Stimulated activated CD8-positive, alpha-beta memory T cell treated with anti-CD3 and anti-CD28 coated beads, Interleukin-7, amount 100 ng/mL, for 24 hours (primary cell): ENCODE data around the gene SKOR1.

Experiments used
- DNase-seq: peaks from one replicate; pipeline ENCODE4 v3.0.0-alpha.2; 2020; ENCODE audit warnings: low read depth

Gene SKOR1

DNA sequence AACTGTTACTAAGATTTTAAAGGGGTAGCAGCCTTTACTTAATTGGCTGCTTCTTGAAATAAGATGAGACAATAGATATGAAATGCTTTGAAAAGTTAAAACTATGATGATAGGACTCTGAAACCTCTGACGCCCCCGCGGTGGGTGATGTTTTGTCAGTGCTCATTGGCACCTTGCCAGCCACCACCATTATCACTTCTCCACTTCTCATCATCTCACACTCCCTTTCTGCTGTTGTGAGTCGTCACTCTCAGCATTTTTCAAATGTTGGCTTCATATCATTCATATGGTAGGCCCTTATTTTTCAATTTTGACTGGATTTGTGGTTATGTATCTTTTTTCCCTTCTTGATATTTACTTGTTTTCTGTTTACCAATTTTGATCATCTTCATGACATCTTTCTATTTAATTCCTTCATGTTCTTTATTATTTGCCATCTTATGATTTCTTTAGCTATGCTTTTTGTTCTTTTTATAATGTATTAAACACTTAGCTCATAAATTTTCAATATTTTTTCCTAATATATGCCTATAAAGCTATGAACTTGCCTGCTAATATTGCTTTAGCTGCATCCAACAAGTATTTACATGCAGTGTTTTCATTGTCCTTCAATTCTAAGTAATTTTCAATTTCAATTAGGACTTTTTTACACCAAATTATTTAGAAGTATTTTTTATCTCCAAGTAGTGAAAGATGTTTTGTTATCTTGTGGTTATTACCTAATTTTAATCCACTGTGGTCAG lies 30.3 kb upstream of the SKOR1 start:
- DNase-seq, result peak; percentile 26

DNA sequence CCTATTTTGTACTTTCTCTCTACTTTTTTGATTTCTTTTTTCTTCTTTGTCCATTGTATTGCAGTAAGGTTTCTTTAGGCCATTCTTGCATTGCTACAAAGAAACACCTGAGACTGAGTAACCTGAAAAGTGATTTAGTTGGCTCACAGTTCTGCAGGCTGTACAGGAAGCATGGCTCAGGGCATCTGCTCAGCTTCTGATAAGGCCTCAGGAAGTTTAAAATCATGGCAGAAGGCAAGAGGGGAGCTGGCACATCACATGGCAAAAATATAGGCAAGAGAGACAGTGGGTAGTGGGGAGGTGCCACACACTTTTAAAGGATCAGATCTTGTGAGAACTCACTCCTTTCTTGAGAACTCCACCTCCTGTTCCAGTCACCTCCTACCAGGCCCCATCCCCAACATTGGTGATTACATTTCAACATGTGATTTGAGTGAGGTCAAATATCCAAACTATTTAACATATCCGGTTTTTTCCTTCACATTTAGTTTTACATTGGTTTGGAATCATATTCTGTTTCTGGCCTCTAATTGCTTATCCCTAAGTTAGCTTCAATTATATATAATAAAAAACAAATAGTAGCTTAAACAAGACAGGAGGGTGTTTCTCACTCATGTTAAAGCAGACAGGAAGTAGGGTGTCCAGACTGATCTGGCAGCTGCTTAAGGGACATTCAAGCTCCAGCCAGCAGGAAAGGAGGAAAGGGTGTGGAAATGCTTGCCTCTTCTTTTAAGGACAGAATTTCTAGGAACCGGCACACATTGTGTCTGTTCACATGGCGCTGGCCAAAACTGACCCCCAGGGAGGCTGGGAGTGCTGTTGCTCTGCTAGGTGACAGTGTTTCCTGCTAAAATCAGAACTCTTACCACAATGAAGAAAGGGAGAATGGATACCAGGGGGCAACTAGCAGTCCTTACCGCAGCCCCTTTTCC lies 28.8 kb upstream of the SKOR1 start:
- DNase-seq, result no peak

GRCh38 chr15:67799801-67800205 lies 25.5 kb upstream of the SKOR1 start:
- DNase-seq, result no peak

DNA sequence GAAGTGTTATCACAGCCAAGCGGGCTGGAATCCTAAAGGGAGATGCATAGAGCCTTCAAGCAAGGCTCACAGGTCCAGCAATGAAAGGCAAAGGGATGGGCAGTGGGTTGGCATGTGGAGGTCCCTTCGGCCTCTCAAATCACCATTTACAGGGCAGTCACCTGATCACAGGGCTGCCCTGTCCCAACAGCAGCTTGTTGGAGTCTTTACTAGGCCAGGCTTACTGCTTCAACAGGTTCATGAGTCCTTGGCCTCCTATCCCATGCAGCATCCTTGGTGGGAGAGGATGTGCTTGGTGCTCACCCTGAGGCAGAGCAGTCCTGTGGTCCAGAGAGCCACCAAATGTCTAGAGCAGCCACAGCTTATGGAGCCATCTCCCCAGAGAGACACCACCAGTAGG lies 24.2 kb upstream of the SKOR1 start:
- no peak for DNase-seq

DNA sequence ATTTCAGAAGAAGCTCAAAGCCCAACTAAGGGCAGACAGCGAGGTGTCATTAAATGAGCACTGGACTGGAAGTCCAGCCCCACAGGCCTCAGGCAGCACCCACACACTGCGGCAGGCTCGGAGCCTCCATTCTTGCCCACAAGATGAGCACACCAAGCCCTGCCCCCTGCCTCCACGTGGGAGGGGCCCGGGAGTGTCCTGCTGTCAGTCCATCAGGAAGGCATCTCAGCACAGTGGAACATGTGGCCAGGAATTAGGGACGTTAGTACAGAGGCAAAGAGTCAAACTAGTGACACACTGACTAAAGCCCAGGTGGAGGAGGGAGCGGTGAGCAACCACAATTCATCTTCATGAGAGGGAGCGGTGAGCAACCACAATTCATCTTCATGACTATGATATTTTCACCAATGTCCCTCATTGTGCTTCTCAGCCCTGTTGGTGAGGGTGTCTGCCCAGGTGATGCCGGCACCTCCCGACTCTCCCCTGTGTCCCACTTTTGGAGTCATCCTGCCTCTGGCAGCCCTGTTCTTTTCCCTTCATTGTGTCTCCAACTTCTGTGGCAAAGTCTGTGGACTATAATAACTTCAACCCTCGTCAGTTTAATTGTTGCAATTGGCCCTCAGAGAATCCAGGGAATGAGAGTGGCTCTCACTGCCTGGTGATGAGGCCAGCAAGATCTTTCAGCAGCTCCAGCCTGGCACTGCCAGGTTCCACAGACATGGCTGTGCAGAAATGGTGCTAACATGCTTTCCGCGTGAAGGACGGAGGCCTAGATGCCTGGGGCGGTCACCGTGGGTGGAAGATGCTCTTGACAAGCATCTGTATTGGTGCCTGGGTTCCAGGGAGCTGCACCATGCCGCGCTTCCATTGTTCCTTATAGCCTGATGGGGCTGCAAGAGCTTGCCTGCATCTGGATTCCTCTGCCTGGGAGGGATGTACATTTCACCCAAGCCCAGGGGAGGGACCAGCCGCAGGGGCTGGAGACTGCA lies 23.1 kb upstream of the SKOR1 start:
- no peak for DNase-seq

GRCh38 chr15:67803299-67803698 lies 22.0 kb upstream of the SKOR1 start:
- no peak for DNase-seq

GRCh38 chr15:67803996-67804843 lies 21.1 kb upstream of the SKOR1 start:
- DNase-seq, result no peak

DNA sequence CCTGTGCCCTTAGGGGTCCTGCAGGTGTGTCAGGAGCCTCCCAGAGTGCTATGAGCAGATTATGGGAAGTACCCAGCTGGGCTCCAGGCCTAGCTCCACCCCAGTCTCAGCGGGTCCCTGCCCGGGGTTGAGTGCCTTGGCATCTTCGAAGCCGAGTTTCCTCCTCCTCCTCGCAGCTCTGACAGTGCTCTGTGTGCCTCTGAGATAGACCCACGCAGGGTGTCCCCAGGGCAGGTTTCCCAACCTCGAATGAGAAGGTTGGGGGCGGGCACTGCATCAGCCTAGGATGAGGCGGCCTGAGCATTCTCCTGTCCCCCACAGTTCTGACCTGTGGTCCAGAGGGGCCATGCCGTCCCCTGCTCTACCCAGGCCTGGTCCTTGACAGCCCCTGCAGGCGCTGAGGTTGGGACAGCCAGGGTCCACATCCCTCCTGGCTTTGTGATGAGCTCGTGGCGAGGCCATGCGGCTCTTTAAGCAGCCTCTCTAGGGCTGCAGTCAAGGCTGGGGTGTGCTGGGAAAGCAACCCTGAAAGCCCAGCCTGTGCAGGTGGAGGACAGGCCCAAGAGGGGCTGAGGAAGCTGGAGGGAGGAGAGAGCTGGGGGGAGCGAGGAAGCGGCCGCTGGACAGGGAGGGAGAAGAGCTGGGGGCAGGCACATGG lies 20.2 kb upstream of the SKOR1 start:
- DNase-seq, result no peak

GRCh38 chr15:67805666-67806516 lies 19.4 kb upstream of the SKOR1 start:
- no peak for DNase-seq

- DNase-seq, result no peak
Measured at GRCh38 chr15:67806536-67806935, 18.8 kb upstream of the SKOR1 start.

- no peak for DNase-seq
Measured at GRCh38 chr15:67807141-67807540, 18.2 kb upstream of the SKOR1 start.

DNA sequence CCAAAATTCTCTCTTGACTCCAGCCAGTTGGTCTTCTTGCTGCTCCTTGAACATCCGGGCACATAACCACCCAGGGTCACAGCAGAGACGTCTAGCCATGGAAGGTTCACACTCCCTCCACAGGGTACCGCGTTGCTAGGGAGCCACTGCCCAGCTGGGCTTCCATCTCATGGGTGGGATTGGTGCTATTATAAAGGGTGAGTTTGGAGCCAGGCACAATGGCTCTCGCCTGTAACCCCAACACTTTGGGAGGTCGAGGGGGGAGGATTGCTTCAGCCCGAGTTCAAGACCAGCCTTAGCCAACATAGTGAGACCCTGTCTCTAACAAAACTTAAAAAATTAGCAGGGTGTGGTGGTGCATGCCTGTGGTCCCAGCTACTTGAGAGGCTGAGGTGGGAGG lies 17.5 kb upstream of the SKOR1 start:
- no peak for DNase-seq

- no peak for DNase-seq
Measured at GRCh38 chr15:67808821-67809220, 16.5 kb upstream of the SKOR1 start.

- DNase-seq, result no peak
Measured at GRCh38 chr15:67809441-67809840, 15.9 kb upstream of the SKOR1 start.

- no peak for DNase-seq
Measured at GRCh38 chr15:67809866-67810265, 15.4 kb upstream of the SKOR1 start.

DNA sequence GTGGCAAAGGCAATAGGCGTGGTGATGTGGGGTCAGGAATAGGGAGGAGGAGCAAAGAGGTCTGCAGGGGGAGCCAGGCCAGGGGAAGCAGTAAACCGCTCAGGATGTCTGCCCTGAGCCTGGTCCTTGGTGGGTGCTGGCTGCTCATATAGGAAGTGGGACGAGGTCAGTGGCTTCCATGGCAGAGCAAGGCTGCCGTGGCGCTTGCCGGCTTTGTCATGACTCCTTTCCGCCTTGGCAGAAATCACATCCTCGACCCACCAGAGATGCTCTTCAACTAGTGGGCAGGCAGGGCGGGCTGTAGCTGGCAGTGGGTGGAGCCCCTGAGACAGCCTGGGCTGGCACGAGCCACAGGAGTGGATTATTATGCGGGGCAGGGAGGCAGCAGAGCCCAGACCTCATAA lies 13.1 kb upstream of the SKOR1 start:
- no peak for DNase-seq

- no peak for DNase-seq
Measured at GRCh38 chr15:67813104-67813634, 12.1 kb upstream of the SKOR1 start.

DNA sequence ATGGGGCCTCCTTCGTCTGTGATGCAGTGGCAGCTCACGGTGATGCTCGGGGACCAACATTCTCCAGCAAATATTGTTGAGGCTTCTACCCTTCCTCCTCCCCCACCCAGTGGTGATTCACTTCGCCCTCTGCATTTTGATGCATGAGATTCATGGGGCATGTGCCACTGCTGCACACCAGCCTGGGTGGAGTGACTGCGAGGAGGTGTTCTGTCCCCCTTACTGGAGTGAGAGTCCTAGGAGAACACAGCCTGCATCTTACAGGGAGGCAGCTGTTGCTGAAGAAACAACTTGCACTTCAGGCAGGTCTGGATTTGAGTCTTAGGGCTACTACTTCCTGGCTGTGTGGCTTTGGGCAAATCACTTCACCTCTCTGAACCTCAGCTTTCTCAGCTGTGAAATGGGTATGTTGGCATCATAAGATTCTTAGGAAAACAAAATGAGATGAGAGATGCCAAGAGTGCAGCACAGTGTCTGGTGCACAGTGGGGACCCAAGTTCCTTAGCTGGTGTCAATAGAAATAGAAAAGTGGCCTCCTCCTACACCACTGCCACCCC lies 10.2 kb upstream of the SKOR1 start:
- DNase-seq, result no peak

- no peak for DNase-seq
Measured at GRCh38 chr15:67816668-67817067, 8.6 kb upstream of the SKOR1 start.
